Measurements from ENCODE around the gene TRMO.

The TRMO gene

DNA sequence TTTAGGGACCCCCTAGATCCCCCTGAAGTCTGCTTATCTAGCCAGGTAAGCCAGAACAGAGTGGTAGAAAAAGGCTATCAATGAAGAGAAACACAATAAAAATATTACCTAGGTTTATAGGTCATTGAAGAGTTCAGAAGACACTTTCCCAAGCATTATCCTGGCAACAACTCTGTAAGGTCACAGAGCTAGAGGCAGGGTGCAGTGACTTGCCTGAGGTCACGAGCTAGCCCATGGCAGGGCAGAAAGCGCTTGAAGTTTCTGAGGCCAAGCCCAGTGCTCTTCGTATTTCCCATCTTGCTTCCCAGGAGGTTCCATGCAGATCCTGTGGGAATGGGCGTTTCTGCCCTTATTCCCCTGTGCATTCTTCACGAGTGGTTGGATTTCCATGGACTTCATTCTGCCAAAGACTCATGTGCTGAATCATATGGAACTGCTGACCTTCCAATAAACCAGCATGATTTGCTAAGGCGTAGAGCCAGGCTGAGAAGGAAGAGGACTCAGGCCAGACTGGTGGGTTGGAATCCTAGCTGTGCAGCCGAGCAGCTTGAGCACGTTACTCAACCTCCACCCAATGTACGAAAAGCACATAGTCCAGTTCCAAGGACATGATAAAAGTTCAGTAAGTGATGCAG lies 22.1 kb downstream of the TRMO start:
- H3K27ac ChIP-seq (replicated peaks) = no peak overlapping the region
- TF ChIP-seq, protein P1, sequence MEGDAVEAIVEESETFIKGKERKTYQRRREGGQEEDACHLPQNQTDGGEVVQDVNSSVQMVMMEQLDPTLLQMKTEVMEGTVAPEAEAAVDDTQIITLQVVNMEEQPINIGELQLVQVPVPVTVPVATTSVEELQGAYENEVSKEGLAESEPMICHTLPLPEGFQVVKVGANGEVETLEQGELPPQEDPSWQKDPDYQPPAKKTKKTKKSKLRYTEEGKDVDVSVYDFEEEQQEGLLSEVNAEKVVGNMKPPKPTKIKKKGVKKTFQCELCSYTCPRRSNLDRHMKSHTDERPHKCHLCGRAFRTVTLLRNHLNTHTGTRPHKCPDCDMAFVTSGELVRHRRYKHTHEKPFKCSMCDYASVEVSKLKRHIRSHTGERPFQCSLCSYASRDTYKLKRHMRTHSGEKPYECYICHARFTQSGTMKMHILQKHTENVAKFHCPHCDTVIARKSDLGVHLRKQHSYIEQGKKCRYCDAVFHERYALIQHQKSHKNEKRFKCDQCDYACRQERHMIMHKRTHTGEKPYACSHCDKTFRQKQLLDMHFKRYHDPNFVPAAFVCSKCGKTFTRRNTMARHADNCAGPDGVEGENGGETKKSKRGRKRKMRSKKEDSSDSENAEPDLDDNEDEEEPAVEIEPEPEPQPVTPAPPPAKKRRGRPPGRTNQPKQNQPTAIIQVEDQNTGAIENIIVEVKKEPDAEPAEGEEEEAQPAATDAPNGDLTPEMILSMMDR (IDR thresholded peaks at IDR 0.05; ENCODE audit: insufficient read depth, low read length) = no peak
- no peaks in the 10 kb centered on the region for H3K27me3 ChIP-seq (ENCODE audit: insufficient read depth, poor library complexity, severe bottlenecking)
- H3K4me3 ChIP-seq (replicated peaks; ENCODE audit: insufficient read depth, low read length) = no peak overlapping the region
- no peak for DNase-seq (ENCODE audit: low read depth in 1 of 2, low spot score in 1 of 2)

DNA sequence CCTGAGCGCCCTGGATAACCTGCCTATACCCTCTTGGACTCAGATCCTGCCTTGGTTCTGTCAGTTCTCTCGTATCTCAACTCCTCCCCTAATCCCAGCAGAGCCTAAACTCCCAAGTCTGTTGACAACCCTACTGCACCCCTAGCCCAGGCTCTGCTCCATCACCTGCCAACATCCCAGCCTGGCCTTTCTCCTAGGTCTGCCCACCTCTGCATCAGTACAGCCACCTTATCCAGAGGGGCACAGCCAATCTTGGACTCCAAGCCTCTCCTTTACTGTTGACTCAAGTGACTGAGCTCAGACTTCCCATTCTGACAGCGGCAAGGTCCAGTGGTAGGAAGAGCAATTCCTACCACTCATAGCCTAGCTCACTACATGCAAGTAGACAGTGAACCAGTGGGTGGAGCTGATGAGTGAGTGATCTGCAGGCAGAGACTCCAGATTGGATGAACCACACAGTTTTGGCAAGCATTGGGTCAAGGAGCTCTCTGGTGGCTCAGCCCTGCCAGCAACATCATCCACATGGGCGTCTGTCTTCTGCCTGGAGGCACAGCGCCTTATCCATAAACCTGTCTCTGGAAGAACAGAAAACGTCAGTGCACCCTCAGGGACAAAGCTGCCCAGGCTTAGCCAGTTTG lies 26.5 kb downstream of the TRMO start:
- peak in 1 of 2 experiments; percentile 74 for DNase-seq (ENCODE audit: low read depth in 1 of 2, low spot score in 1 of 2)
- TF ChIP-seq GABPA (IDR thresholded peaks at IDR 0.05; ENCODE audit: low read depth) (no peak), SPI1 (IDR thresholded peaks at IDR 0.05; ENCODE audit: borderline replicate concordance, low read depth) (no peak), POLR2AphosphoS5 (IDR thresholded peaks at IDR 0.05; ENCODE audit: low read depth) (0 out of 2 replicates have a peak, but pooled peaks have one; percentile 20)
- TF ChIP-seq, protein P1 (IDR thresholded peaks at IDR 0.05; ENCODE audit: insufficient read depth, low read length) = peak; percentile 26
- TF ChIP-seq, protein P2, sequence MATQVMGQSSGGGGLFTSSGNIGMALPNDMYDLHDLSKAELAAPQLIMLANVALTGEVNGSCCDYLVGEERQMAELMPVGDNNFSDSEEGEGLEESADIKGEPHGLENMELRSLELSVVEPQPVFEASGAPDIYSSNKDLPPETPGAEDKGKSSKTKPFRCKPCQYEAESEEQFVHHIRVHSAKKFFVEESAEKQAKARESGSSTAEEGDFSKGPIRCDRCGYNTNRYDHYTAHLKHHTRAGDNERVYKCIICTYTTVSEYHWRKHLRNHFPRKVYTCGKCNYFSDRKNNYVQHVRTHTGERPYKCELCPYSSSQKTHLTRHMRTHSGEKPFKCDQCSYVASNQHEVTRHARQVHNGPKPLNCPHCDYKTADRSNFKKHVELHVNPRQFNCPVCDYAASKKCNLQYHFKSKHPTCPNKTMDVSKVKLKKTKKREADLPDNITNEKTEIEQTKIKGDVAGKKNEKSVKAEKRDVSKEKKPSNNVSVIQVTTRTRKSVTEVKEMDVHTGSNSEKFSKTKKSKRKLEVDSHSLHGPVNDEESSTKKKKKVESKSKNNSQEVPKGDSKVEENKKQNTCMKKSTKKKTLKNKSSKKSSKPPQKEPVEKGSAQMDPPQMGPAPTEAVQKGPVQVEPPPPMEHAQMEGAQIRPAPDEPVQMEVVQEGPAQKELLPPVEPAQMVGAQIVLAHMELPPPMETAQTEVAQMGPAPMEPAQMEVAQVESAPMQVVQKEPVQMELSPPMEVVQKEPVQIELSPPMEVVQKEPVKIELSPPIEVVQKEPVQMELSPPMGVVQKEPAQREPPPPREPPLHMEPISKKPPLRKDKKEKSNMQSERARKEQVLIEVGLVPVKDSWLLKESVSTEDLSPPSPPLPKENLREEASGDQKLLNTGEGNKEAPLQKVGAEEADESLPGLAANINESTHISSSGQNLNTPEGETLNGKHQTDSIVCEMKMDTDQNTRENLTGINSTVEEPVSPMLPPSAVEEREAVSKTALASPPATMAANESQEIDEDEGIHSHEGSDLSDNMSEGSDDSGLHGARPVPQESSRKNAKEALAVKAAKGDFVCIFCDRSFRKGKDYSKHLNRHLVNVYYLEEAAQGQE (IDR thresholded peaks at IDR 0.05; ENCODE audit: insufficient replicate concordance, low read depth) = no peak
- Histone ChIP-seq H3K27me3 (ENCODE audit: insufficient read depth, poor library complexity, severe bottlenecking) (no peaks in the 10 kb centered on the region), H3K4me3 (replicated peaks; ENCODE audit: insufficient read depth, low read length) (no peak overlapping the region), H3K27ac (replicated peaks) (no peak overlapping the region)

DNA sequence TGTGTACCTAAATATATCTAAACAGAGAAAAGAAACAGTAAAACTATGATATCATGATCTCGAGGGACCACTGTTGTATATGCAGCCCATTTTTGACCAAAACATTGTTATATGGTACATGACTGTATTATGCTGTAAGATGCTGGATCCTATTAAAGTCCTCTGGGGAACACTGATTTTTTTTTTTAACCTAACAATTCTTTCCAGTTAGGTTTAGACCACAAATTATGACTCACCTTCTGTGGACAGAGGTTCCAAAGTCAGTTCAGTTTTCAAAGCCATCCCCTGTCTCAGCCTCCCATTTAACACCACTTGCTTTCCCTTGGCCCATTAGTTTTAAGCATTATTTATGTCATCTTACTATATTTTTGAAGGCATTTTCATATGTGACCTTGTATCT lies 27.1 kb downstream of the TRMO start:
- no peak overlapping the region for H3K4me3 ChIP-seq (replicated peaks; ENCODE audit: insufficient read depth, low read length)
- TF ChIP-seq POLR2AphosphoS5 (IDR thresholded peaks at IDR 0.05; ENCODE audit: low read depth) = no peak
- no peak for TF ChIP-seq GABPA (IDR thresholded peaks at IDR 0.05; ENCODE audit: low read depth)
- TF ChIP-seq, protein P2 (IDR thresholded peaks at IDR 0.05; ENCODE audit: insufficient replicate concordance, low read depth) = no peak
- TF ChIP-seq, protein P1 (IDR thresholded peaks at IDR 0.05; ENCODE audit: insufficient read depth, low read length) = no peak
- no peak for TF ChIP-seq SPI1 (IDR thresholded peaks at IDR 0.05; ENCODE audit: borderline replicate concordance, low read depth)
- H3K27me3 ChIP-seq (ENCODE audit: insufficient read depth, poor library complexity, severe bottlenecking) = no peaks in the 10 kb centered on the region
- no peak overlapping the region for H3K27ac ChIP-seq (replicated peaks)
- DNase-seq (ENCODE audit: low read depth in 1 of 2, low spot score in 1 of 2) = no peak
